Smooth muscle cell (in vitro differentiated cells): Measurements from ENCODE around the gene LPCAT3. TPM values are rescaled to one million over a fixed set of nuclear protein-coding genes. Genes with fewer than 3 reads are reported as not detected.

ENCODE experiments used
- DNase-seq: peaks from one replicate; lab custom pipeline; 2025; ENCODE audit not compliant: unreplicated experiment; lab: John Stamatoyannopoulos, UW
- H2AFZ ChIP-seq: fragments of 200-600 bp; sonication (generic); 2 replicates; pipeline ENCODE4 v1.6.0; 2016; ENCODE audit warnings: antibody characterized with exemption, low read depth, mild to moderate bottlenecking
- H3F3A ChIP-seq: fragments of 200-600 bp; sonication (generic); 2 replicates; pipeline ENCODE4 v1.6.0; 2017; ENCODE audit warnings: antibody characterized with exemption, low read depth
- H3K27ac ChIP-seq: fragments of 200-600 bp; sonication (generic); 2 replicates; pipeline ENCODE4 v1.5.1; 2016; ENCODE audit warnings: low read depth, mild to moderate bottlenecking
- H3K27me3 ChIP-seq: fragments of 200-600 bp; sonication (generic); 2 replicates; pipeline ENCODE4 v1.6.1; 2016; ENCODE audit warnings: low read depth, mild to moderate bottlenecking
- H3K36me3 ChIP-seq: fragments of 200-600 bp; sonication (generic); 2 replicates; pipeline ENCODE4 v1.5.1; 2016; ENCODE audit warnings: low read depth
- H3K4me1 ChIP-seq: fragments of 200-600 bp; sonication (generic); 2 replicates; pipeline ENCODE4 v1.5.1; 2016; ENCODE audit warnings: low read depth
- H3K4me2 ChIP-seq: fragments of 200-600 bp; sonication (generic); 2 replicates; pipeline ENCODE4 v1.6.0; 2016; ENCODE audit warnings: mild to moderate bottlenecking
- H3K4me3 ChIP-seq: fragments of 200-600 bp; sonication (generic); 2 replicates; pipeline ENCODE4 v1.5.1; 2016; ENCODE audit warnings: mild to moderate bottlenecking
- H3K79me2 ChIP-seq: fragments of 200-600 bp; sonication (generic); 2 replicates; pipeline ENCODE4 v1.6.0; 2016; ENCODE audit warnings: low read depth, mild to moderate bottlenecking
- H3K9ac ChIP-seq: fragments of 200-600 bp; sonication (generic); 2 replicates; pipeline ENCODE4 v1.6.0; 2016; ENCODE audit warnings: low read depth
- H3K9me3 ChIP-seq: fragments of 200-600 bp; sonication (generic); replicated peaks from 2 replicates; pipeline ENCODE4 v1.5.1; 2016; ENCODE audit warnings: low read depth
- H4K20me1 ChIP-seq: fragments of 200-600 bp; sonication (generic); 2 replicates; pipeline ENCODE4 v1.6.0; 2016; ENCODE audit warnings: low read depth
- WGBS: methylation state at CpG from one replicate; pipeline ENCODE4 v1.1.7; 2016; ENCODE audit warnings: low lambda C conversion rate; 5-methylcytosine and 5-hydroxymethylcytosine counted together
- polyA plus RNA-seq: library from polyadenylated mRNA; unstranded; fragments of >200 nt; fragmentation: Nextera tagmentation; extraction: Ambion mirVana; gene quantifications from 2 replicates; pipeline ENCODE4 v1.2.1, GENCODE V29; 2016
- total RNA-seq: library from RNA; depleted of rRNA; stranded (reverse); fragments of >200 nt; gene quantifications from 2 replicates; pipeline ENCODE4 v1.2.3, GENCODE V29; 2014
- TF ChIP-seq, protein P1 (sequence below): fragments of 200-600 bp; sonication (generic); IDR thresholded peaks from 2 replicates; pipeline ENCODE4 v1.5.1; 2017; ENCODE audit warnings: borderline replicate concordance, mild to moderate bottlenecking, antibody characterized with exemption; ENCODE audit not compliant: insufficient read depth, poor library complexity, severe bottlenecking

LPCAT3 gene
- total and polyA plus RNA-seq, 2 experiments from 2014 or later: 28.3 to 35.9 TPM

DNA sequence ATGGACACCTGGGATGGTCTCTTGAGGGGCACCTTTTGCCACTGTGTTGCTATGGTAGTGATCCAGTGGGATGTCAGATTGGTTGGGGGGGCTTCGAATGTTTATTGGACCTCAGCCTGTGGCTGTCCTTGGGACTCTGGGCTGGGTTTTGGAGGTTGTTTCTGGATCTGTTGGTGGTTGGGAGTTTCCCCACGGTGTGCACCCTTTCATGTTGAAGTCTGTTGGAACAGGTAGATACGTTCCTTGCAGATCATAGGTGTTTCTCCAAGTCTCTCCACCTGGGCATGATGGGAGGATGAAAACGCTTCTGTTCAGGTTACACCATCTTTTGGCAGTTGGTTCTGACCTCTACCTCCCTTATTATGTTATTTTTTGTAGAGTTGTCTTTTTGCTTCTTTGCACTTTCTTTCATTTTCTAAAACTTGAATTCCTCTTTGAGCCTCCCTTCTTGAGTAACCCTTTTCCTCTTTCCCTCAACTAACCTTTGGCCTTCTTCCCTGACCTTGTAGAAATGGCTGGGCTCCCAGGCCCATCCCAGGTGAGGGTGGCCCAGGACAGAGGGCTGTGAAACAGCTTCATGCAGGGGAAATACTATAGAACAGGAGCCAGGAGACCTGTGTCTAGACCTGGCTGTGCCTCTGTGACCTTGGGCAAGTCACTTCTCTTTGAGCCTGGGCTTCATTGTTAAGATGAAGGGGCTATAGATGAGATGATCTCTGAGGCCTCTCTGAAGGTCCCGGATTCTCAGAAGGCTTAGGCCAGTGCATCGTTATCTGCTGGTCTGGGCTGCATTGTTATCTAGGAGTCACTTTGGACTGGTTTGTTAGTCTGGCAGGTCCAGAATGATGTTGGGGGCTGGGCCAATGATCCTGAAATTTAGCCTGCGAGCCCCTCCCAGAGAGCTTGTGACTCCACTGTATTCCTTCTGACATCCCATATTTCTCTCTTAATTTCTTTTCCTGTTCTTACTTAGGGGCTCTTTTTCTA lies 88.5 kb downstream of the LPCAT3 start:
- Histone ChIP-seq H2AFZ (no peak overlapping the region), H3K79me2 (peaks cover 75% of the 10 kb centered on the region), H4K20me1 (peaks cover 58% of the 10 kb centered on the region), H3K4me1 (peaks cover 38% of the 10 kb centered on the region), H3K4me2 (peak overlapping the region; percentile 99), H3K27ac (peak overlapping the region; percentile 67), H3F3A (peaks cover 26% of the 10 kb centered on the region), H3K27me3 (no peaks in the 10 kb centered on the region), H3K36me3 (no peaks in the 10 kb centered on the region), H3K9ac (peak overlapping the region; percentile 90), H3K4me3 (peak overlapping the region; percentile 98), H3K9me3 (no peaks in the 10 kb centered on the region)
- TF ChIP-seq, protein P1, sequence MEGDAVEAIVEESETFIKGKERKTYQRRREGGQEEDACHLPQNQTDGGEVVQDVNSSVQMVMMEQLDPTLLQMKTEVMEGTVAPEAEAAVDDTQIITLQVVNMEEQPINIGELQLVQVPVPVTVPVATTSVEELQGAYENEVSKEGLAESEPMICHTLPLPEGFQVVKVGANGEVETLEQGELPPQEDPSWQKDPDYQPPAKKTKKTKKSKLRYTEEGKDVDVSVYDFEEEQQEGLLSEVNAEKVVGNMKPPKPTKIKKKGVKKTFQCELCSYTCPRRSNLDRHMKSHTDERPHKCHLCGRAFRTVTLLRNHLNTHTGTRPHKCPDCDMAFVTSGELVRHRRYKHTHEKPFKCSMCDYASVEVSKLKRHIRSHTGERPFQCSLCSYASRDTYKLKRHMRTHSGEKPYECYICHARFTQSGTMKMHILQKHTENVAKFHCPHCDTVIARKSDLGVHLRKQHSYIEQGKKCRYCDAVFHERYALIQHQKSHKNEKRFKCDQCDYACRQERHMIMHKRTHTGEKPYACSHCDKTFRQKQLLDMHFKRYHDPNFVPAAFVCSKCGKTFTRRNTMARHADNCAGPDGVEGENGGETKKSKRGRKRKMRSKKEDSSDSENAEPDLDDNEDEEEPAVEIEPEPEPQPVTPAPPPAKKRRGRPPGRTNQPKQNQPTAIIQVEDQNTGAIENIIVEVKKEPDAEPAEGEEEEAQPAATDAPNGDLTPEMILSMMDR: no peak
- WGBS: 52% methylated on average over 7 of the region's 7 CpGs
- DNase-seq: no peak

DNA sequence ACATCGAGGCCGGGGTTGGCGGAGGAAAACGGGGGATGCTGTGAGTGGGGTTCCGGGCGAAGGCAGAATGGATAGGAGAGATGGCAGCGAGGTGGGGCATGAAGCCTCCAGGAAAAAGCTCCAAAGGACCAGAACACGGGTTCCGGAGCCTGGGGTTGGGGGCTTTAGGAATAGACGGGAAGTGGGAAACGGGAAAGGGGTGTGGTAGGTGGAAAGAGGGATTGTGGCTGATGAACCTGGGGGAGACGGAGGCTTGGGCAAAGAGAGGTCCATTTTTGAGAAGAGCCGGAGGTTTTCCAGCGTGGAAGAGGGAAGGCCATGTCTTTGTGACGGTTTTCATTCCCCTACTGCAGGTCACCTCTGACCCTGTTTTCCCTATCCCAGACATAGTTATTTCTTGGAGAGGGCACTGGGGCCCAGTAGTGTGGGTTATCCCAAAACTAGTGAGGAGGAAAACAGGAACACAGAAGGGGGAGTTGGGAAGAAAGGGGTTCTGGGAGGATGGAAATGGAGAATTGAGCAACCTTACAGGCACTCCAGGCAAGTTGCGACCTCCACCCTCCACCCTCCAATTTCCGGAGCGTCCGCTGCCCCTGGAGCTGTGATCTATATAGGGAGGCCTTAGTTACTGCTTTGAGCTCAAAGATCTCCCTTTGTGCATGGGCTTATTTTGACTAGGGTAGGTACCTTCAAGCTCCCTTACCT lies 89.4 kb downstream of the LPCAT3 start:
- DNase-seq: no peak
- Histone ChIP-seq H4K20me1 (peaks cover 51% of the 10 kb centered on the region), H3K27ac (peak overlapping the region; percentile 67), H3K27me3 (no peaks in the 10 kb centered on the region), H3K4me2 (peak overlapping the region; percentile 99), H3F3A (peaks cover 17% of the 10 kb centered on the region), H3K4me3 (peak overlapping the region; percentile 98), H3K9me3 (no peaks in the 10 kb centered on the region), H3K9ac (peak overlapping the region; percentile 90), H3K36me3 (no peaks in the 10 kb centered on the region), H3K4me1 (peaks cover 42% of the 10 kb centered on the region), H3K79me2 (peaks cover 68% of the 10 kb centered on the region), H2AFZ (no peak overlapping the region)
- TF ChIP-seq, protein P1: no peak
- 1% methylated on average over 19 of the region's 19 CpGs for WGBS

DNA sequence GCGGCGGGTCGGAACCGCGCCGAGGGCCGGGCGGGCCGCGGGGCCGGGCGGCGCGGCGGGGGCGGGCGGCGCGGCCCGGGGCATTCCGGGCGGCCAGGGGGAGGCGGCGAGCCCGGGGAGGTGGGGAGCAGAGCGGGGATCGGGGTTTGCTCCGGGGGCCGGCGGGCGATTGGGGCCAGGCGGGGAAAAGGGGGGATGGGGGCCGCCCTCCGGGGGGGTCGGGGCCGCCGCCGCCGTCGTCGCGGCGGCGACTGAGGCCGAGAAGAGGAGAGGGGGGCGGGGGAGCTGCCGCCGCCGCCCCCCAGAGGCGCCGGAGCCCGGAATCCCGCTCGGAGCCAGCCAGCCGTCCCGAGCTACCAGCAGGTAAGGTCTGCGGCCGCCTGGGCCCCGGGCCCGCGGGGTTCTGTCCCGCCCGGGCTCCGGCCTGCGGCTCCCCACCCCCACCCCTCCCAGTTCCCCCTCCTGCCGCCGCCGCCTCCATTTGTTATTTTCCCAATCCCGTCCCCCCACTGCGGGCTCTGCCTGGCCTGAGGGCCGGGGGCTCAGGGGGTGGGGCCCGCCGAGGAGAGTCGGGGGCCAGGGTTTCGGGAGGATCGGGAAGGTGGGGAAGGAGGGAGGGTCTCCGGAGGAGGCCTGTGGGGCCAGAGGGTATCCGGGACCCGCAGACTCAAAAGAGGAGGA lies 90.1 kb downstream of the LPCAT3 start:
- Histone ChIP-seq H2AFZ (no peak overlapping the region), H3K4me2 (peak overlapping the region; percentile 99), H3K27me3 (no peaks in the 10 kb centered on the region), H3K36me3 (no peaks in the 10 kb centered on the region), H3K4me1 (peaks cover 42% of the 10 kb centered on the region), H4K20me1 (peaks cover 44% of the 10 kb centered on the region), H3K9me3 (no peaks in the 10 kb centered on the region), H3K79me2 (peaks cover 62% of the 10 kb centered on the region), H3K9ac (peak overlapping the region; percentile 90), H3F3A (peaks cover 17% of the 10 kb centered on the region), H3K4me3 (peak overlapping the region; percentile 98), H3K27ac (peak overlapping the region; percentile 67)
- DNase-seq: no peak
- WGBS: 0% methylated on average over 7 of the region's 79 CpGs
- TF ChIP-seq, protein P1: no peak
